ENCODE results near the gene TNFAIP8. TPM values are rescaled to one million over a fixed set of nuclear protein-coding genes. Genes with fewer than 3 reads are reported as not detected.

TNFAIP8 gene
- total and polyA plus RNA-seq, 9 of the 15 experiments (the other 6 are each of a cell fraction or from before 2014, with no cell fraction given): 29.9 to 52.2 (median 44.8) TPM

DNA sequence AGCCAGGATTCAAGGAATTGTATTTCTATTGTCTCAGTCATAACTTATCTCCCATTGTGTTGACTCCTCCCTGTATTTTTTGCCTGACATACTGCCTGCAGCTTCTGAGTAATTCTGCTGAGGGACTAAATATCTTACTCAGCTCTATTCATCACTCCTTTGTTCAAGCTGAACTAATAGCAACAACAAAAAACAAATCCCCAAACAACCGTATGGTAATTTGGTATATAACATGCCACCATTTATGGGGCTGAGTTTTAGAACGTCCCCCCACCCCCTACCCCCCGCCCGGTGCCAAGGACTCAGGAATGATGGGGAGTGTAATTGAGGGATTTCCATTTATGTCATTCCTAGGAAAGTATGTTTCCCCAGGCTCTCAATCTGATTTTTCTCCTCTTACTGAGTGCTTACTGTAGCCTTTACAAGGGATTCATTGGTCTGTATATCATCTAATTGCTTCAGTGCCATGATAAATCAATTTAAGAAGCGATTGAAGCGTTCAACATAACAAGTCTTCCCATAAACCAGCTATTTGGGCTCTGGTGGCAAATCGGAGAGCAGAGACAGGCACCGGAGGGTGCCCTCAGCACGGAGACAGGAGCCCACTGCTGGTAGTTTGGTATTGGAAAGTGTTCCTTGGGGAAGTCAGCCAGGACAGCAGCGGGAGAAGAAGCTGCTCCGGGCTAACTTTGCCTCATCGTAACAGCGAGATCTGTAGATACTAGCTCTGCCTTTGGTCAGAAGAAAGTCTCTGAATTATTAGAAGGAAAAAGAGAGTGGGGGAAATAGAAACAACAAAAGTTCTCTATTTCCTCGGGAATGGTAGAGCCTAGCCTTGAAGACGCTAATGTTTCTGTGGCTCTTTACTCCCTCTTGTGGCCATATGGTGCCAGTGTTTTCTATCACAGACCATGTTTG, 55.8 kb downstream of the TNFAIP8 start (continued):
- TF ChIP-seq, protein P1, sequence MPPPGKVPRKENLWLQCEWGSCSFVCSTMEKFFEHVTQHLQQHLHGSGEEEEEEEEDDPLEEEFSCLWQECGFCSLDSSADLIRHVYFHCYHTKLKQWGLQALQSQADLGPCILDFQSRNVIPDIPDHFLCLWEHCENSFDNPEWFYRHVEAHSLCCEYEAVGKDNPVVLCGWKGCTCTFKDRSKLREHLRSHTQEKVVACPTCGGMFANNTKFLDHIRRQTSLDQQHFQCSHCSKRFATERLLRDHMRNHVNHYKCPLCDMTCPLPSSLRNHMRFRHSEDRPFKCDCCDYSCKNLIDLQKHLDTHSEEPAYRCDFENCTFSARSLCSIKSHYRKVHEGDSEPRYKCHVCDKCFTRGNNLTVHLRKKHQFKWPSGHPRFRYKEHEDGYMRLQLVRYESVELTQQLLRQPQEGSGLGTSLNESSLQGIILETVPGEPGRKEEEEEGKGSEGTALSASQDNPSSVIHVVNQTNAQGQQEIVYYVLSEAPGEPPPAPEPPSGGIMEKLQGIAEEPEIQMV (tag; conservative IDR thresholded peaks at IDR 0.05; ENCODE audit: low read depth): no peak
- TF ChIP-seq, protein P2, sequence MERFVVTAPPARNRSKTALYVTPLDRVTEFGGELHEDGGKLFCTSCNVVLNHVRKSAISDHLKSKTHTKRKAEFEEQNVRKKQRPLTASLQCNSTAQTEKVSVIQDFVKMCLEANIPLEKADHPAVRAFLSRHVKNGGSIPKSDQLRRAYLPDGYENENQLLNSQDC (CRISPR knock-in tag; IDR thresholded peaks at IDR 0.05): no peak
- TF ChIP-seq HDAC8 (tag; IDR thresholded peaks at IDR 0.05) (no peak), PHF8 (IDR thresholded peaks at IDR 0.05; ENCODE audit: borderline replicate concordance, low read length) (no peak), NBN (IDR thresholded peaks at IDR 0.05; ENCODE audit: low read depth) (0 out of 2 replicates have a peak, but pooled peaks have one; percentile 38), MEF2D (tag; conservative IDR thresholded peaks at IDR 0.05; ENCODE audit: low read depth) (no peak), HEY1 (CRISPR knock-in tag; IDR thresholded peaks at IDR 0.05; ENCODE audit: borderline replicate concordance) (no peak), TBP (optimal IDR thresholded peaks at IDR 0.05; ENCODE audit: low read depth, low read length) (no peak), ARID1B (IDR thresholded peaks at IDR 0.05) (no peak), ZNF699 (CRISPR knock-in tag; IDR thresholded peaks at IDR 0.05; ENCODE audit: insufficient replicate concordance) (no peak), HNRNPUL1 (IDR thresholded peaks at IDR 0.05; ENCODE audit: low read length) (no peak), TCFL5 (CRISPR knock-in tag; conservative IDR thresholded peaks at IDR 0.05) (no peak), NFXL1 (CRISPR knock-in tag; IDR thresholded peaks at IDR 0.05) (no peak), SRSF7 (optimal IDR thresholded peaks at IDR 0.05; ENCODE audit: low read depth, low read length) (no peak), ZNF217 (CRISPR knock-in tag; IDR thresholded peaks at IDR 0.05) (no peak), POLR2B (IDR thresholded peaks at IDR 0.05; ENCODE audit: low read depth, partially characterized antibody) (no peak), CBX5 (IDR thresholded peaks at IDR 0.05; ENCODE audit: borderline replicate concordance, low read depth) (no peak)
- TF ChIP-seq, protein P3, sequence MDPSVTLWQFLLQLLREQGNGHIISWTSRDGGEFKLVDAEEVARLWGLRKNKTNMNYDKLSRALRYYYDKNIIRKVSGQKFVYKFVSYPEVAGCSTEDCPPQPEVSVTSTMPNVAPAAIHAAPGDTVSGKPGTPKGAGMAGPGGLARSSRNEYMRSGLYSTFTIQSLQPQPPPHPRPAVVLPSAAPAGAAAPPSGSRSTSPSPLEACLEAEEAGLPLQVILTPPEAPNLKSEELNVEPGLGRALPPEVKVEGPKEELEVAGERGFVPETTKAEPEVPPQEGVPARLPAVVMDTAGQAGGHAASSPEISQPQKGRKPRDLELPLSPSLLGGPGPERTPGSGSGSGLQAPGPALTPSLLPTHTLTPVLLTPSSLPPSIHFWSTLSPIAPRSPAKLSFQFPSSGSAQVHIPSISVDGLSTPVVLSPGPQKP (CRISPR knock-in tag; IDR thresholded peaks at IDR 0.05): no peak
- TF ChIP-seq, protein P4, sequence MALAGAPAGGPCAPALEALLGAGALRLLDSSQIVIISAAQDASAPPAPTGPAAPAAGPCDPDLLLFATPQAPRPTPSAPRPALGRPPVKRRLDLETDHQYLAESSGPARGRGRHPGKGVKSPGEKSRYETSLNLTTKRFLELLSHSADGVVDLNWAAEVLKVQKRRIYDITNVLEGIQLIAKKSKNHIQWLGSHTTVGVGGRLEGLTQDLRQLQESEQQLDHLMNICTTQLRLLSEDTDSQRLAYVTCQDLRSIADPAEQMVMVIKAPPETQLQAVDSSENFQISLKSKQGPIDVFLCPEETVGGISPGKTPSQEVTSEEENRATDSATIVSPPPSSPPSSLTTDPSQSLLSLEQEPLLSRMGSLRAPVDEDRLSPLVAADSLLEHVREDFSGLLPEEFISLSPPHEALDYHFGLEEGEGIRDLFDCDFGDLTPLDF (CRISPR knock-in tag; IDR thresholded peaks at IDR 0.05): no peak
- TF ChIP-seq, protein P5, sequence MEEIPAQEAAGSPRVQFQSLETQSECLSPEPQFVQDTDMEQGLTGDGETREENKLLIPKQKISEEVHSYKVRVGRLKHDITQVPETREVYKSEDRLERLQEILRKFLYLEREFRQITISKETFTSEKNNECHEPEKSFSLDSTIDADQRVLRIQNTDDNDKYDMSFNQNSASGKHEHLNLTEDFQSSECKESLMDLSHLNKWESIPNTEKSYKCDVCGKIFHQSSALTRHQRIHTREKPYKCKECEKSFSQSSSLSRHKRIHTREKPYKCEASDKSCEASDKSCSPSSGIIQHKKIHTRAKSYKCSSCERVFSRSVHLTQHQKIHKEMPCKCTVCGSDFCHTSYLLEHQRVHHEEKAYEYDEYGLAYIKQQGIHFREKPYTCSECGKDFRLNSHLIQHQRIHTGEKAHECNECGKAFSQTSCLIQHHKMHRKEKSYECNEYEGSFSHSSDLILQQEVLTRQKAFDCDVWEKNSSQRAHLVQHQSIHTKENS (CRISPR knock-in tag; IDR thresholded peaks at IDR 0.05): no peak
- TF ChIP-seq, protein P6, sequence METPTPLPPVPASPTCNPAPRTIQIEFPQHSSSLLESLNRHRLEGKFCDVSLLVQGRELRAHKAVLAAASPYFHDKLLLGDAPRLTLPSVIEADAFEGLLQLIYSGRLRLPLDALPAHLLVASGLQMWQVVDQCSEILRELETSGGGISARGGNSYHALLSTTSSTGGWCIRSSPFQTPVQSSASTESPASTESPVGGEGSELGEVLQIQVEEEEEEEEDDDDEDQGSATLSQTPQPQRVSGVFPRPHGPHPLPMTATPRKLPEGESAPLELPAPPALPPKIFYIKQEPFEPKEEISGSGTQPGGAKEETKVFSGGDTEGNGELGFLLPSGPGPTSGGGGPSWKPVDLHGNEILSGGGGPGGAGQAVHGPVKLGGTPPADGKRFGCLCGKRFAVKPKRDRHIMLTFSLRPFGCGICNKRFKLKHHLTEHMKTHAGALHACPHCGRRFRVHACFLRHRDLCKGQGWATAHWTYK (CRISPR knock-in tag; IDR thresholded peaks at IDR 0.05): no peak
